ENCODE data around the gene THEM4.

DNA sequence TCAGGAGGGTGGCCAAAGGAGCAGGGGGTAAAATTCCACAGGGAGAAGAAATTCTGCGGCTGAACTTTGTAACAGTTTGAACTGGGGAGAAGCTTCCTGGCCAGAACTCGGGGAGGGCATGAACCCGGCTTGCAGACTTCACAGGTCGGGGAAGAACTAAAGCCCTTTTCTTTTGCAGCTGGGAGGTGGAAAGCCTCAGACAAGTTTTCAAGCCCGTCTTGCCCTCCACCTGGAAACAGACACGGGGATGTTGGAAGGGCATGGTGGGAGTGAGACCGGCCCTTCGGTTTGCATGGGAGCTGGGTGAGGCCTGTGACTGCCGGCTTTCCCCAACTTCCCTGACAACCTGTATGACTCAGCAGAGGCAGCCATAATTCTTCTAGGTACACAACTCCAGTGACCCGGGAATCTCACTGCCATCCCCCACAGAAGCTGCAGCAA, 11.3 kb downstream of the THEM4 start:
- no peak for TF ChIP-seq CTCF (IDR thresholded peaks at IDR 0.05 in 8 of 11, conservative IDR thresholded peaks at IDR 0.05 in 3 of 11)
- TF ChIP-seq POLR2AphosphoS5 (IDR thresholded peaks at IDR 0.05) = no peak
